Osteoblast (primary cell): ENCODE results near the gene CGNL1. TPM values are rescaled to one million over a fixed set of nuclear protein-coding genes. Genes with fewer than 3 reads are reported as not detected.

ENCODE experiments used
- DNase-seq: peaks from one replicate; pipeline ENCODE4 v3.0.0; 2011; ENCODE audit warnings: low spot score, mixed read lengths; ENCODE audit not compliant: insufficient read length; ENCODE audit errors: missing footprints
- H2AFZ ChIP-seq: 2 replicates; pipeline ENCODE4 v1.6.0; 2011; ENCODE audit warnings: mild to moderate bottlenecking, low read length
- H3K27ac ChIP-seq: 2 replicates; pipeline ENCODE4 v1.5.1; 2011; ENCODE audit warnings: mild to moderate bottlenecking, low read depth, low read length, moderate library complexity
- H3K27me3 ChIP-seq: 2 replicates; pipeline ENCODE4 v1.6.0; 2012; ENCODE audit warnings: mild to moderate bottlenecking, control low read depth, inconsistent platforms, low read length, moderate library complexity; ENCODE audit not compliant: insufficient read depth
- H3K36me3 ChIP-seq: 2 replicates; pipeline ENCODE4 v1.5.1; 2011; ENCODE audit warnings: mild to moderate bottlenecking, low read length, control low read depth, moderate library complexity; ENCODE audit not compliant: insufficient read depth
- H3K4me1 ChIP-seq: 2 replicates; pipeline ENCODE4 v1.5.1; 2011; ENCODE audit warnings: mild to moderate bottlenecking, low read length, control low read depth, moderate library complexity; ENCODE audit not compliant: insufficient read depth
- H3K4me2 ChIP-seq: 2 replicates; pipeline ENCODE4 v1.6.0; 2011; ENCODE audit warnings: mild to moderate bottlenecking, low read length; ENCODE audit not compliant: insufficient read depth
- H3K4me3 ChIP-seq: fragments of 200-600 bp; sonication (generic); 3 replicates; pipeline ENCODE4 v1.5.1; 2012; ENCODE audit warnings: mild to moderate bottlenecking, low read length, inconsistent platforms; ENCODE audit not compliant: insufficient read depth
- H3K79me2 ChIP-seq: 2 replicates; pipeline ENCODE4 v1.6.0; 2012; ENCODE audit warnings: mild to moderate bottlenecking, low read length, control low read depth, inconsistent platforms; ENCODE audit not compliant: insufficient read depth
- H3K9me3 ChIP-seq: 2 replicates; pipeline ENCODE4 v1.5.1; 2011; ENCODE audit warnings: low read depth, low read length, control low read depth
- H4K20me1 ChIP-seq: 2 replicates; pipeline ENCODE4 v1.6.0; 2012; ENCODE audit warnings: mild to moderate bottlenecking, low read length, control low read depth; ENCODE audit not compliant: insufficient read depth
- total RNA-seq: library from RNA; depleted of rRNA; stranded (reverse); fragments of >200 nt; gene quantifications from 2 replicates; pipeline ENCODE4 v1.2.3, GENCODE V29; 2012
- TF ChIP-seq, protein P1 (sequence below): IDR thresholded peaks from 2 replicates; pipeline ENCODE4 v1.5.1; 2011; ENCODE audit warnings: mild to moderate bottlenecking, low read depth, low read length, moderate library complexity; ENCODE audit errors: extremely low read depth

Gene CGNL1
- total RNA-seq, 1 donor, result 1.1 TPM

DNA sequence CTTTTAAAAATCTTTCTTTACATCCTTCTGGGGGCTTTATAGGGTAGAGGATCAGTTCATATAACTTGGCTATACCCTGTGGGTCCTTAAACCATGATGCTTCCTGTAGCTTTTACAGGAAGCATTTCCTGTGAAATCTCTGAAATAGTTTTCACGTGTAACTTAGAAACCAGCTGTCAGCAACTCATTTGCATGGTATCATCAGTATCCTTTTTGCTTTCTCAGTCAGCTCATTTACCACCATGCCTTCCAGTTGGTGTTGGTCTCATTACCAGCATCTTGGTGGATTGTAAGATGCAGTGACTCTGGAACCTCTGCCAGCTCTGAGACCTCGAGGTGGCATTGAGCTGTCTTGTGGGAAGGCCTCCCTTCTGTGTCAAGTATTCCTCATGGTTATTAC is 118.7 kb downstream of the CGNL1 start:
- H3K36me3 ChIP-seq, result no peaks in the 10 kb centered on the region
- H3K27ac ChIP-seq, result no peak overlapping the region

DNA sequence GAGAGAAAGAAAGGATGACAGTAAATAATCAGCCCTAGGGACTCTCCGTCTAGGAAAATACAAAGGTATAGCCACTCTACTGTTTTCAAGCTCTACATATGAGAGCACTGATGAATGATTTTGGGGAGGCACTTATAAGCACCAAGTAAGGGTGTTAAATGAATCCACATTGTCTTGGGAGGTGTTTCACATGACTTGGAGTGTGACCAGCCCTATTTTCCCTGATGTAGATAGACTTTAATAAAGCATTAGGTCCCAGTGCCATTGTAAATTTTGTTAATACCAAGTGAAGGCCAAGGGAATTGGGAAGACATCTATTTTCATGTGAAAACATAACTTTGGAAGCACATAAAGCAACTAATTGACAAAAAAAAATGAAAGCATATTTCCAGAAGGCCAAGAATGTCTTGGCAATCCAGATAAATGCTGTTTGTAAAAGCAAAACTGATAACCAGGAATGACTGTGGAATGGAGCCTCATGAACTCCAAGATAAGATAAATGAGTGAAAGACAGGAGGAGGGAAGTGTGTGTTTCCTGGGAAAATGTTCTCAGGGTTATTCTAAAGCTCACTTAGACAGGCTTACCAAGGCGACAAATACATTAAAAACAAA is 119.4 kb downstream of the CGNL1 start:
- Histone ChIP-seq H2AFZ (no peak overlapping the region), H3K4me1 (no peaks in the 10 kb centered on the region), H4K20me1 (no peaks in the 10 kb centered on the region), H3K27ac (no peak overlapping the region), H3K9me3 (no peaks in the 10 kb centered on the region), H3K27me3 (peaks cover 3% of the 10 kb centered on the region), H3K4me2 (no peak overlapping the region), H3K79me2 (no peaks in the 10 kb centered on the region), H3K36me3 (no peaks in the 10 kb centered on the region), H3K4me3 (no peak overlapping the region)
- no peak for DNase-seq
- TF ChIP-seq, protein P1, sequence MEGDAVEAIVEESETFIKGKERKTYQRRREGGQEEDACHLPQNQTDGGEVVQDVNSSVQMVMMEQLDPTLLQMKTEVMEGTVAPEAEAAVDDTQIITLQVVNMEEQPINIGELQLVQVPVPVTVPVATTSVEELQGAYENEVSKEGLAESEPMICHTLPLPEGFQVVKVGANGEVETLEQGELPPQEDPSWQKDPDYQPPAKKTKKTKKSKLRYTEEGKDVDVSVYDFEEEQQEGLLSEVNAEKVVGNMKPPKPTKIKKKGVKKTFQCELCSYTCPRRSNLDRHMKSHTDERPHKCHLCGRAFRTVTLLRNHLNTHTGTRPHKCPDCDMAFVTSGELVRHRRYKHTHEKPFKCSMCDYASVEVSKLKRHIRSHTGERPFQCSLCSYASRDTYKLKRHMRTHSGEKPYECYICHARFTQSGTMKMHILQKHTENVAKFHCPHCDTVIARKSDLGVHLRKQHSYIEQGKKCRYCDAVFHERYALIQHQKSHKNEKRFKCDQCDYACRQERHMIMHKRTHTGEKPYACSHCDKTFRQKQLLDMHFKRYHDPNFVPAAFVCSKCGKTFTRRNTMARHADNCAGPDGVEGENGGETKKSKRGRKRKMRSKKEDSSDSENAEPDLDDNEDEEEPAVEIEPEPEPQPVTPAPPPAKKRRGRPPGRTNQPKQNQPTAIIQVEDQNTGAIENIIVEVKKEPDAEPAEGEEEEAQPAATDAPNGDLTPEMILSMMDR, result no peak

More for the DNA sequence above, 118.7 kb downstream of the CGNL1 start:
- Histone ChIP-seq H3K79me2 (no peaks in the 10 kb centered on the region), H3K4me2 (no peak overlapping the region), H3K27me3 (peaks cover 3% of the 10 kb centered on the region), H3K4me1 (no peaks in the 10 kb centered on the region), H3K9me3 (no peaks in the 10 kb centered on the region), H3K4me3 (no peak overlapping the region), H4K20me1 (no peaks in the 10 kb centered on the region), H2AFZ (no peak overlapping the region)
- TF ChIP-seq, protein P1, result no peak
- DNase-seq, result peak; percentile 41

DNA sequence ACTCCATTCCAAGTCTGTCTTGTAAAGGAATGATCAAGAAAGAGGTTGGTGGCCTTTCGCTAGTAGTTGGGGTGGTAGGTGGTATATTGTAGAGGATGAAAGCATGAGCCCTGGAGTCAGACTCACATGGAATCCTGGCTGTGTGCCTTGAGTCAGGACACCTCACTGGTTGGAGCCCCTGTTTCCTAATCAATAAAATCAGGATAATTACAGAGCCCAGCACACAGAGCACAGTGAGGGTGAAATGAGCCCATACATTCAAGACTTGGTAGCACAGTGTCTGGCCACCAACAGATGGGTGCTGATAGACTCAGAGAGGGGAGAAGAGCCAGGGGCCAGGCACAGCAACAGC is 120.3 kb downstream of the CGNL1 start:
- TF ChIP-seq, protein P1, result no peak
- H2AFZ ChIP-seq, result no peak overlapping the region
- H3K79me2 ChIP-seq, result no peaks in the 10 kb centered on the region
- H3K9me3 ChIP-seq, result no peaks in the 10 kb centered on the region
- peaks cover 5% of the 10 kb centered on the region for H3K4me1 ChIP-seq
- no peak overlapping the region for H3K4me2 ChIP-seq
- H3K4me3 ChIP-seq, result no peak overlapping the region
- no peak overlapping the region for H3K27ac ChIP-seq
- no peaks in the 10 kb centered on the region for H4K20me1 ChIP-seq
- no peak for DNase-seq
- no peaks in the 10 kb centered on the region for H3K36me3 ChIP-seq
- peaks cover 3% of the 10 kb centered on the region for H3K27me3 ChIP-seq

DNA sequence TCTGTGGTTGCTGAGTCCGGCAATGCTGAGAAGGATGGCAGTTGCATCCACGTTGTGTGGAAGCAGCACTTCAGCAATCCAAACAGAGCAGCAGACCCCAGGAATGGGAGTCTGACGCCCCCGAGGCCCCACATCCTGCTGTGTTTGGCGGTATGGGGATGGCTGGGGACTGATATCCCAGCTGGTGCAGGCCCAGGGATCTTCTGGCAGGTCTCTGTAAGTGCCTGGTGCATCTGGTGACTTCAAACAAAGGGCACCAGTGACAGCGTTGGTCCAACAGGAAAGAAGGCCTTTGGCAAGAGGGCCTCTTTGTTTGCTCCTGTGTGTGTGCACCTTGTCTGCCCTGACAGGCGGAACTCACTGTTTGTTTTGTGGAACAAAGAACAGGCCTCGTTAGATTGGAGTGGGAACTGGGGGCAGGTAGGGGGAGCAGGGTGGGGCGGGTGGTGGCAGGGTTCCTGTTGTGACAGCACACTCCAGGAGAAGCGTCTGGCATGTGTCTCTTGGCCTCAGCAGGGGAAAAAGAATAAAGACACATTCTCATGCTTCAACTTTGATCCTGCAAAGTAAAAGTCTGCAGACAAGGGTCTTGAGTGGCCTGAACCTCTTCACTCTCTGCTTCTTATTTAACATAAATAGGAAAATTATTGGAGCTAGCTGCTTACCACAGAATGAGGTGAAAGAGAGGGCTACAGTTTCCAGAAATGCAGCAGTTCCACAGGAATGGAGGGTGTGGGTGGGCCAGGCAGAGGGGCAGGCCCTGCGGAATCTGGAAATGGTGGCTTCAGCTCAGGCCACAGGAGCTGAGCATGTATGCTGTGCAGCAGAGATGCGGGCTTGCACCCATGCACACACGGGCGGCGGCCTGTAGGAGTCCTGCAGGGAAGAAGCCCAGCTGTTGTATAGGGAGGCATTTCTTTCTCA is 120.9 kb downstream of the CGNL1 start:
- no peak overlapping the region for H3K4me3 ChIP-seq
- H3K27ac ChIP-seq, result no peak overlapping the region
- H3K36me3 ChIP-seq, result no peaks in the 10 kb centered on the region
- no peaks in the 10 kb centered on the region for H4K20me1 ChIP-seq
- H3K4me2 ChIP-seq, result no peak overlapping the region
- H3K79me2 ChIP-seq, result no peaks in the 10 kb centered on the region
- TF ChIP-seq, protein P1, result no peak
- H3K4me1 ChIP-seq, result peaks cover 5% of the 10 kb centered on the region
- H2AFZ ChIP-seq, result no peak overlapping the region
- no peak for DNase-seq
- peaks cover under 1% of the 10 kb centered on the region for H3K27me3 ChIP-seq
- H3K9me3 ChIP-seq, result no peaks in the 10 kb centered on the region
